RWPE2 (cell line): ENCODE measurements around the gene DNMT1.

Experiments used
- ATAC-seq: fragments of 200-7000 bp; cut with Tn5 transposase; 3 replicates; pipeline ENCODE4 v1.9.1; 2021; ENCODE audit warnings: low read depth
- DNase-seq: peaks from one replicate; pipeline ENCODE4 v3.0.0-alpha.2; 2020; ENCODE audit warnings: low spot score
- H3K27ac ChIP-seq: fragments of 450-650 bp; 2 replicates; pipeline ENCODE4 v1.5.1; 2017; ENCODE audit warnings: mild to moderate bottlenecking; ENCODE audit not compliant: poor library complexity, severe bottlenecking
- H3K27me3 ChIP-seq: fragments of 250-450 bp; sonication (Bioruptor Pico); 2 replicates; pipeline ENCODE4 v1.5.1; 2021; ENCODE audit warnings: mild to moderate bottlenecking, moderate library complexity; ENCODE audit not compliant: insufficient read depth, poor library complexity, severe bottlenecking
- H3K36me3 ChIP-seq: fragments of 250-450 bp; sonication (Bioruptor Pico); 2 replicates; pipeline ENCODE4 v1.5.1; 2020; ENCODE audit warnings: low read depth, mild to moderate bottlenecking, moderate library complexity
- H3K4me1 ChIP-seq: fragments of 250-450 bp; sonication (Bioruptor Pico); 2 replicates; pipeline ENCODE4 v1.5.1; 2021; ENCODE audit warnings: mild to moderate bottlenecking, moderate library complexity; ENCODE audit not compliant: insufficient read depth, poor library complexity, severe bottlenecking
- H3K4me3 ChIP-seq: fragments of 250-450 bp; sonication (Bioruptor Pico); 2 replicates; pipeline ENCODE4 v1.5.1; 2021; ENCODE audit warnings: mild to moderate bottlenecking, moderate library complexity; ENCODE audit not compliant: severe bottlenecking
- H3K9me3 ChIP-seq: fragments of 250-450 bp; sonication (Bioruptor Pico); 2 replicates; pipeline ENCODE4 v1.5.1; 2021; ENCODE audit warnings: mild to moderate bottlenecking, moderate library complexity; ENCODE audit not compliant: severe bottlenecking
- CTCF ChIP-seq: fragments of 450-650 bp; IDR thresholded peaks from one replicate; pipeline ENCODE4 v1.5.1; 2017; ENCODE audit warnings: mild to moderate bottlenecking, moderate library complexity; ENCODE audit not compliant: poor library complexity, severe bottlenecking

Gene DNMT1

DNA sequence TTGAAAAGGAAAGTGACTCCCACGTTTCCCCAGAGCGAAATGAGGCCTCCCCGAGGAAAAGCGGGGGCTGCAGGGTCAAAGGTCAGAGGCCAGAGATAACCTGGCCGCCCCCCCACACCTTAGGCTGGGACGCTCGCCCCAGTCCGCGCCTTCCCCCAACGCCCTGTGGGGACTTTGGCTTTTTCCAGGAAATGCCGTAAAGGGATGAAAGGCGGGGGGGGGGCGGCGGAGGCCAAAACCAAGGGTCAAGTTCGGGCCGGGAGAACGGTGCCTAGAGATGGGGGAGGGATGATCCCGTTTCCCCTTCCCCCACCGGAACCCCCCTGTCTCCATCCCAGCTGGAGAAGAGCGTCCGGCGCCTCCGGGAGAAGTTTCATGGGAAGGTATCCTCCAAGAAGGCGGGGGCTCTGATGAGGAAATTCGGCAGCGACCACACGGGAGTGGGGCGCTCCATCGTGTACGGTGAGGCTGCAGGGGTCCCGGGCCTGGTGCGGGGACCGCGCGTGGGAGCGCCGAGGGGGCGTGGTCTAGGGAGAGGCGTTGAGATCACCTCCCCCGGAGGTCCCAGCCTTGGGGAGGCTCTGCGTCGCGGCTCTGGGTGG is 108.1 kb downstream of the DNMT1 start:
- peaks cover 17% of the 10 kb centered on the region for H3K36me3 ChIP-seq
- no peaks in the 10 kb centered on the region for H3K4me1 ChIP-seq
- DNase-seq: no peak
- H3K27ac ChIP-seq: peak overlapping the region; percentile 39
- TF ChIP-seq CTCF: no peak
- H3K27me3 ChIP-seq: no peaks in the 10 kb centered on the region
- peak overlapping the region; percentile 71 for H3K4me3 ChIP-seq
- ATAC-seq: no peak
- no peaks in the 10 kb centered on the region for H3K9me3 ChIP-seq

DNA sequence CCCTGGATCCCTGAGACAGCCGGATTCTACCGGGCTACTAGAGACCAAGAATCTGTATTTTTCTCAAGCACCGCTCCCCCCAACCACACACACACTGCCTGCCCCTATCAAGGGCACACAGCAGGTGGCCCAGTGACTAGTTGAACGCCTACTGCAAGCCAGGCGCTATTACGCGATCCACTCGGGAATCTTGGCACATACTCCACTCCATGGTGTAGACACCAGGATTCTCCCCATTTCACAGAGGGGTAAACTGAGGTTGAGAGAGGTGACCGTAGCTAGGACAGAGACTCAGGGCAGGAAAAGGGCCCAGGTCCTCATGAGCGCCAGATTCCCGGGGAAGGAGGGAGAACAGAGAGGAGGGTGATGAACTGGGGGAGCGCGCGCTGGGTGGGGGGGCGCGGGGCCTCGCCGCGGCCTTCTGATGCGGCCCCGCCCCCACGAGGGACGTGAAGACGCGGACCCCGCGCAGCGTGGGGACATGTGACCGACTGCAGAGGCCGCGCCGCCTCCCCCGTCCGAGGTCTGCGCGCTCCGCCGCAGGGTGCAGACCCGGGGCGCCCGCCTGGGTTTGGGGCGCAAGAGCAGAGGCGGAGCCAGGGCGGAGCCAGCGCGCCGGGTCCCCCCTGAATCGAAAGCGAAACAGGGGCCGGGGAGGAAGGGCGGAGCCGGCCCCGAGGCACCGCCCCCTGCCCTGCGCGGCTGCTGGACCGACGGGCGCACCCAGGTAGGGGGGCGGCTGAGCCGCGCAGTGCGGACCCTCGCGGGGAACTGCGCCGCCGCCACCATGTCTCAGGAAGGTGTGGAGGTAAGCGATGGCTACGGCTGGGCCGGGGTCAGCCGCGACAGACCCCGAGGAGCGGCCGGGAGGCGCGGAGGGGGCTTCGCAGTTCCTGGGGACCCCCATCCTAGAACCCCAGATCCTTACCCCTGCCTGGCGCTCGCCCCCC is 108.8 kb downstream of the DNMT1 start, which contains the start of gene SHFL:
Gene SHFL, plus strand, starts transcription at position 677 of the 950 bp plus-strand sequence. Its CDS starts 111 bp downstream, at position 788.
- H3K4me1 ChIP-seq: no peaks in the 10 kb centered on the region
- H3K27me3 ChIP-seq: no peaks in the 10 kb centered on the region
- ATAC-seq (peak; percentile 93), DNase-seq (no peak)
- no peaks in the 10 kb centered on the region for H3K9me3 ChIP-seq
- H3K27ac ChIP-seq: peak within 1 kb of the TSS; percentile 39
- no peak for TF ChIP-seq CTCF
- peak within 1 kb of the TSS; percentile 71 for H3K4me3 ChIP-seq
- H3K36me3 ChIP-seq: peaks cover 17% of the 10 kb centered on the region; the same call in 1 of the 2 replicates

DNA sequence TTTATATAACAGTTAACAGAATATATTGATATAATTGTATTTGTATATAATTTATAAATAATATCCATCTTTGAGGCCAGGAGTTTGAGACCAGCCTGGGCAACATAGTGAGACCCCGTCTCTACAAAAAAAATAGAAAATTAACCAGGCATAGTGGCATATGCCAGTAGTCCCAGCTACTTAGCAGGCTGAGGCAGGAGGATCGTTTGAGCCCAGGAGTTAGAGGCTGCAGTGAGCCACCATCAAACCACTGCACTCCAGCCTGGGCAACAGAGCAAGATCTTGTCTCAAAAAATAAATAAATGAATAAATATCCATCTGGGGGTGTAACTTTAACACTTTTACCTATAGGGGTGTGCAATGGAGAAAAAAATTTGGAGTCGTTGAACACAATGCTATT is 110.0 kb downstream of the DNMT1 start:
- Histone ChIP-seq H3K27me3 (no peaks in the 10 kb centered on the region), H3K27ac (no peak overlapping the region), H3K4me3 (no peak overlapping the region), H3K4me1 (no peaks in the 10 kb centered on the region), H3K36me3 (peaks cover 8% of the 10 kb centered on the region; the same call in 1 of the 2 replicates), H3K9me3 (no peaks in the 10 kb centered on the region)
- DNase-seq (no peak), ATAC-seq (no peak)
- TF ChIP-seq CTCF: no peak

DNA sequence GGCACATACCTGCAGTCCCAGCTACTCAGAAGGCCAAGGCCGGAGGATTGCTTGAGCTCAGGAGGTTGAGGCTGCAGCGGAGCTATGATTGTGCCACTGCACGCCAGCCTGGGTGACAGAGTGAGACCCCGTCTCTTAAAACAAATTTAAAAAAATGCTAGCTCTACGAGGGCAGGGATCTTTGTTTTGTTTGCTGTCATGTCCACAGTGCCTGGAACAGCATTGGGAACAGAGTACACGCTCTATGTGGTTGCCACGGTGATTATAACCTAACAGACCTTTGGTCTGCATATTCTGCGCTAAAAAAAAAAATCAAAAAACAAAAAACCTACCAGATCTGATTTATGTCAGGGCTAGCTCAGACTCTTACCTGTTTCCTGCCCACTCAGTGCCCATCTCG is 110.8 kb downstream of the DNMT1 start:
- no peak for DNase-seq
- no peak for ATAC-seq
- Histone ChIP-seq H3K4me1 (no peaks in the 10 kb centered on the region), H3K4me3 (no peak overlapping the region), H3K27ac (no peak overlapping the region), H3K27me3 (no peaks in the 10 kb centered on the region), H3K9me3 (no peaks in the 10 kb centered on the region), H3K36me3 (no peaks in the 10 kb centered on the region)
- TF ChIP-seq CTCF: no peak
